Caki2 (cell line): ENCODE data around the gene KIF26B. TPM values are rescaled to one million over a fixed set of nuclear protein-coding genes. Genes with fewer than 3 reads are reported as not detected.

Experiments used
- DNase-seq: peaks from one replicate; pipeline ENCODE4 v3.0.0-alpha.2; 2015; ENCODE audit warnings: low read depth
- in situ Hi-C: cut with HindIII; loops from 2 replicates; pipeline ENCODE4 v1.10.0; 2016; ENCODE audit warnings: low sequenced_read_pairs, low pct_unique_long_range_greater_than_20kb, mixed read lengths
- total RNA-seq: library from RNA; depleted of rRNA; stranded (reverse); fragments of >200 nt; shearing (Covaris generic); gene quantifications from 2 replicates; pipeline ENCODE4 v1.2.3, GENCODE V29; 2014; ENCODE audit warnings: low replicate concordance

Gene KIF26B
- total RNA-seq, 1 experiment from 2014 or later = 1.1 TPM

DNA sequence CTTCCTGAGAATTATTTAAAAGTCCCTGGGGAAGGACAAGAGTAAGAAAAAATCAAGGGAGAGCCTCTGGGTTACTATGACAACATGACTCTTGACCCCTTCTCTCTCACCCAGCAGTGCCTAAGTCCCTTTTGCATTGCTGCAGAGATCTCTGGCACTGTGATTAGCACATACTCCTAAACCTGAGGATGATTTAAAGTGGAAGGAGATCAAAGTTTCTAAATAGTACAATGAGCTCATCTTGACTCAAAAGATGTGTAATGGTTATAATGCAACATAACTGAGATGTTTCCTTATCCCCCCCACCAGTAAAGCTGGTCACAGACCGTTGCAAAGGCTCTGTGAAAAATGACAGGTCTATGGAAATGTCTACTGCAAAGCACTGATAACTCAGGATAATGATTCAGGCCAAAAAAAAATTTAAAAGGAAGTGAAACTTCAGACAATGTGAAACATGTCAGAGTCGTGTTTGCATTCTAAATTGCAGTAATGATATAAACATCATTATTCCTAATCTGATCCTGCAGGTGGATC lies 519.2 kb downstream of the KIF26B start:
- in situ Hi-C loops = no loop called here
- no peak for DNase-seq

- no peak for DNase-seq
- in situ Hi-C loops = no loop called here
These were observed 522.9 kb downstream of the KIF26B start for GRCh38 chr1:245677461-245678240.

DNA sequence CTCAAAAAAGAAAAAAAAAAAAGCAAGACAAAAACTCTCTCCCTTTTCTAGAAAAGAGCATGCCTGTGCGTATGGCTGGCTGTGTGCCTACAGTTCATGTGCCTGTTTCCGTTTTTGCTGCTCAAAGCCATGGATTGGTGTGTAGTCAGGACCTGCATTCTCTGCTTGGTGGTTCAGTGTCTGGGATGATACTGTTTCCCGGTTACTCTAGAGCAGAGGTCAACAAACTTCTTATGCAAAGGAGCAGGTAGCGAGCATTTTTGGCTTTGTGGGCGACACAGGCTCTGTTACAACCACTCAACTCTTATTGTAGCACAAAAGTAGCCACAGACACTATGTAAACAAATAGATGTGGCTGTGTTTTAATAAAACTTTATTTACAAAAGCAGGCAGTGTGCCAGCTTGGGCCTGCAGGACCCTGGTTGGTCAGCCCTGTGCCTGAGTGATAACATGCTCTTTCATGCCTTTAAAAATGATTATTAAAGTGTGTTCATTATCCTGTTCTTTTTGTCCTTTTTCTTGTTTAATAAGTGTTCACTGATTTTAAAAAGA lies 524.2 kb downstream of the KIF26B start:
- in situ Hi-C loops = no loop called here
- DNase-seq = no peak

GRCh38 chr1:245679821-245680780 lies 525.3 kb downstream of the KIF26B start:
- in situ Hi-C loops = no loop called here
- DNase-seq = no peak

GRCh38 chr1:245682638-245683628 lies 528.1 kb downstream of the KIF26B start:
- DNase-seq = no peak
- in situ Hi-C loops = no loop called here

GRCh38 chr1:245683676-245684075 lies 528.9 kb downstream of the KIF26B start:
- in situ Hi-C loops = no loop called here

GRCh38 chr1:245684166-245684565 lies 529.4 kb downstream of the KIF26B start:
- no peak for DNase-seq
- in situ Hi-C loops = no loop called here

More at GRCh38 chr1:245683676-245684075, 528.9 kb downstream of the KIF26B start:
- DNase-seq = no peak

GRCh38 chr1:245684571-245684970 lies 529.8 kb downstream of the KIF26B start:
- DNase-seq = no peak
- in situ Hi-C loops = no loop called here

DNA sequence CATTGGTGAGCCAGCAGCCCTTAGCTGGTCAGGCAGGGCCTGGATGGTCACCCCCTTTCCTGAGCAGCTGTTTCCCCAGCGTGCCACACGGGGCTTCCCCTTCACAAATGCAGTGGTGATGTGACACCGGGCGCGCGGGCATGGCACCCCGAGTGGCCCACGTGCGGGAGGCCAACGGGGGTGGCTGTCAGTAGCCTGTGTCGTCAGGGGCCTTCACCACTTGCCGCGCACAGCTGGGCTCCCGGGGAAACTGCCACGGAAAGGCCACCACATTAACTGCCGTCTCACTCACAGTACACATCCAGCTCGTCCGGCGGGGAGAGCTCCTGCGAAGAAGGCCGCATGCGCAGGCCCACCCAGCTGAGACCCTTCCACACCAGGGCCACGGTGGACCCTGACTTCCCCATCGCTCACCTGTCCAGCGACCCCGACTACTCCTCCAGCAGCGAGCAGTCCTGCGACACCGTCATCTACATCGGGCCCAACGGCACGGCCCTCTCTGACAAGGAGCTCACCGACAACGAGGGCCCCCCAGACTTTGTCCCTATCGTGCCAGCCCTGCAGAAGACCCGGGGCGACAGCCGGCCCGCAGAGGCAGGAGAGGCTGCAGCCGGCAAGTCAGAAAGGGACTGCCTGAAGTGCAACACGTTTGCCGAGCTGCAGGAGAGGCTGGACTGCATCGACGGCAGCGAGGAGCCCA lies 530.5 kb downstream of the KIF26B start:
- in situ Hi-C loops = no loop called here

DNA sequence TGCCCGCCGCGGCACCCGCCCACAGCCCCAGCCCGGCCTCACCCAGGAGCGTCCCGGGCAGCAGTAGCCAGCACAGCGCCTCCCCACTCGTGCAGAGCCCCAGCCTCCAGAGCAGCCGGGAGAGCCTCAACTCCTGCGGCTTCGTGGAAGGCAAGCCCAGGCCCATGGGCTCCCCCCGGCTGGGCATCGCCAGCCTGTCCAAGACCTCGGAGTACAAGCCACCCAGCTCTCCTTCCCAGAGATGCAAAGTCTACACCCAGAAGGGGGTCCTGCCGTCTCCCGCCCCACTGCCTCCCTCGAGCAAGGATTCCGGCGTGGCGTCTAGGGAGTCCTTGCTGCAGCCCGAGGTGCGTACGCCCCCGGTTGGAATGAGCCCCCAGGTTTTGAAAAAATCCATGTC lies 531.2 kb downstream of the KIF26B start:
- no peak for DNase-seq
- in situ Hi-C loops = no loop called here

More for the DNA sequence above, 530.5 kb downstream of the KIF26B start:
- no peak for DNase-seq

DNA sequence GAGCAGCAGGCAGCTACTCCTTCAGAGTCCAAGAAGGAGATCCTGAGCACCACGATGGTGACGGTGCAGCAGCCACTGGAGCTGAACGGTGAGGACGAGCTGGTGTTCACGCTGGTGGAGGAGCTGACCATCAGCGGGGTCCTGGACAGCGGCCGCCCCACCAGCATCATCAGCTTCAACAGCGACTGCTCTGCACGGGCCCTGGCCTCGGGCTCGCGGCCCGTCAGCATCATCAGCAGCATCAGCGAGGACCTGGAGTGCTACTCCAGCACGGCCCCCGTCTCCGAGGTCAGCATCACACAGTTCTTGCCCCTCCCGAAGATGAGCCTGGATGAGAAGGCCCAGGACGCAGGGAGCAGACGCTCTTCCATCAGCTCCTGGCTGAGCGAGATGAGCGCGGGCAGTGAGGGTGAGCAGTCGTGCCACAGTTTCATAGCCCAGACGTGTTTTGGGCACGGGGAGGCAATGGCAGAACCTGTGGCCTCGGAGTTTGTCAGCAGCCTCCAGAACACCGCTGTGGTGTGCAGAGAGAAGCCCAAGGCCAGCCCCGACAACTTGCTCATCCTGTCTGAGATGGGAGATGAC lies 531.8 kb downstream of the KIF26B start:
- DNase-seq = no peak
- in situ Hi-C loops = no loop called here

GRCh38 chr1:245687152-245687635 lies 532.4 kb downstream of the KIF26B start:
- in situ Hi-C loops = no loop called here
- no peak for DNase-seq

DNA sequence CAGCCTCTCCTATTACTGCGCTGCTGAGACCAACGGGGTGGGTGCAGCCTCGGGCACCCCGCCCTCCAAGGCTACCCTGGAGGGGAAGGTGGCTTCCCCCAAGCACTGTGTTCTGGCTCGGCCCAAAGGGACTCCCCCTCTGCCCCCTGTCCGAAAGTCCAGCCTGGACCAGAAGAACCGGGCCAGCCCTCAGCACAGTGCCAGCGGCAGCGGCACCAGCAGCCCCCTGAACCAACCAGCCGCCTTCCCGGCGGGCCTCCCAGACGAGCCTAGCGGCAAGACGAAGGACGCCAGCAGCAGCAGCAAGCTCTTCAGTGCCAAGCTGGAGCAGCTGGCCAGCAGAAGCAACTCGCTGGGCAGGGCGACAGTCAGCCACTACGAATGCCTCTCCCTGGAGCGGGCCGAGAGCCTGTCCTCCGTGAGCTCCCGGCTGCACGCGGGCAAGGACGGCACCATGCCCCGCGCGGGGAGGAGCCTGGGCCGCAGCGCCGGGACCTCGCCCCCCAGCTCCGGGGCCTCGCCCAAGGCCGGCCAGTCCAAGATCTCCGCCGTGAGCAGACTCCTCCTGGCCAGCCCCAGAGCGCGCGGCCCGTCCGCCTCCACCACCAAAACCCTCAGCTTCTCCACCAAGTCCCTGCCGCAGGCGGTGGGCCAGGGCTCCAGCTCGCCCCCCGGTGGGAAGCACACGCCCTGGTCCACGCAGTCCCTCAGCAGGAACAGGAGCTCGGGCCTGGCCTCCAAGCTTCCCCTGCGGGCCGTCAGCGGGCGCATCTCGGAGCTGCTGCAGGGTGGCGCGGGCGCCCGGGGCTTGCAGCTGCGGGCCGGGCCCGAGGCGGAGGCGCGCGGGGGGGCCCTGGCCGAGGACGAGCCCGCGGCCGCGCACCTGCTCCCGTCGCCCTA lies 533.1 kb downstream of the KIF26B start:
- no peak for DNase-seq
- in situ Hi-C loops = no loop called here

DNA sequence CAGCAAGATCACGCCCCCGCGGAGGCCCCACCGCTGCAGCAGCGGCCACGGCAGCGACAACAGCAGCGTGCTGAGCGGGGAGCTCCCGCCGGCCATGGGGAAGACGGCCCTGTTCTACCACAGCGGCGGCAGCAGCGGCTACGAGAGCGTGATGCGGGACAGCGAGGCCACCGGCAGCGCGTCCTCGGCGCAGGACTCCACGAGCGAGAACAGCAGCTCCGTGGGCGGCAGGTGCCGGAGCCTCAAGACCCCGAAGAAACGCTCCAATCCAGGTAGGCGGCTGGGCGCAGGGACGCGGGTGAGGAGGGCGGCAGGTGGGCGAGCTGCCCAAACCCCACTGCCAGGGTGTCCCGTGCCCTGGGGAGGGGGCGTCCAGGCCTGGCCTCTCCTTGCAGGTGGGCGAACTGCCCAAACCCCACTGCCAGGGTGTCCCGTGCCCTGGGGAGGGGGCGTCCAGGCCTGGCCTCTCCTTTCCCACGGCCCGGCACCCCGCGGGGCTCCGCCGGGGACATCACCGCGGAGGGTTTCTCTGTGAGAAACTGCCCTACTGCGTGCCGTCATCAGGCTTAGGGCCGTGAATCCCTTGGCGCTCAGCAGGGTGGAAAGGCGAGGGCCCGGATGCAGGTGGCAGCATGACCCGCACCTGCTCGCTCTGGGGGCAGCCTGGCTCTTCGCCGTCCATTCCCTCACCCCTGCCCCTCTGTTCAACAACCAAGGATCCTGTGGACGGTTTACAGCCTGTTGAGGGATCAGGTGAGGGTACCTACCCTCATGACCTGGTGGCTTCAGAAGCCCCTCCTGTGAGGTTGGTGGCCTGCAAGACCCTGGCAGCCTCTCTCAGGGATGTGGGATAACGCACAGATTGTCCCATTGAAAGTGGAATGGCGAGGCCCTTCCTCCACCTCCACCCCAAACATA lies 534.0 kb downstream of the KIF26B start:
- in situ Hi-C loops = no loop called here
- no peak for DNase-seq
